HG03565 (cell line): Measurements from ENCODE around the gene ST8SIA4.

Source experiments
- ATAC-seq: cut with Tn5 transposase; IDR thresholded peaks from one replicate; pipeline ENCODE4 v1.9.1; 2021; ENCODE audit warnings: mild to moderate bottlenecking, moderate library complexity; ENCODE audit not compliant: unreplicated experiment

The ST8SIA4 gene

DNA sequence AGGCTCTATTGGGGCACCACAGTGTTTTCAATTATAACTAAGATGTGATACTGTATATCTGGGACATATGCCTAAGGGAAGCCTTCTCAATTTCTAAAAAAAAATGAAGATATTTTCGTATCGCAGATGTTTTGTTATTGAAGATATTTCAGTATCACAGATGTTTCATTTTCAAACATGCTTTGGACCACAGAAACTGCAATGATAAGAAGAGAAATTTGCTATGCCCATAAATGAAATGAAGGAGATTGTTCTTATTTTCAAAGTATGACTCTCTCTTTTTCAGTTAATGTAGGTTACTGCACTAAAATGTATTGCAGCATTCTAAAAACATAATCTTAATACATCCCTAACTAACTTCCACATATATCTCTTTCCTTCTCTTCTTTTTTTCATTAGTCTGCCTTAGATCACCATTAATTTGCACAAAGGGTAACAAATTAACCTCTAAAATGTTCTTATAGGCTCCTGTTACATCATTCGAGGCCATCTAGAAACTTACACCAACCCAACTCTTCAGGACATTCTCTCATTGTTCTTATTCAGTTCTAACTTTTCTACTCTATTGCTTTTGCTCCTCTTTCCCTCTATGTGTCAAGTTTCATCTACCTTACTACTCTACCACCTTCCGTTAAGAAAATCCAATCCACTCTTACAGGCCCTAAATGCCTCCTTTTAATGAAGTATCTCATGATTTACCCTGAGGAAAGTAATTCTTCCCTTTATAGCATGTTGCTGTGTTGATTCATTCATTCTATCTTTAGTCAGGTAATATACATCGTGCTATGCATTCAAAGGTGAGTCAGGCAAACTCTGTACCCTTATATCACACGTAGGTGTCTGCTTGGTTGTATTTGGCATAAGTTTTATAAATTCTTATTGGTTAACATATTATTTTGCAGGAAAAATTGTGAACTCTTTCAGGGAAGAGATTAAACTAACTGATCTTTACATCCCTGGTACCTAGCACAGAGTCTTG lies 70.5 kb downstream of the ST8SIA4 start:
- ATAC-seq: peak; percentile 20

DNA sequence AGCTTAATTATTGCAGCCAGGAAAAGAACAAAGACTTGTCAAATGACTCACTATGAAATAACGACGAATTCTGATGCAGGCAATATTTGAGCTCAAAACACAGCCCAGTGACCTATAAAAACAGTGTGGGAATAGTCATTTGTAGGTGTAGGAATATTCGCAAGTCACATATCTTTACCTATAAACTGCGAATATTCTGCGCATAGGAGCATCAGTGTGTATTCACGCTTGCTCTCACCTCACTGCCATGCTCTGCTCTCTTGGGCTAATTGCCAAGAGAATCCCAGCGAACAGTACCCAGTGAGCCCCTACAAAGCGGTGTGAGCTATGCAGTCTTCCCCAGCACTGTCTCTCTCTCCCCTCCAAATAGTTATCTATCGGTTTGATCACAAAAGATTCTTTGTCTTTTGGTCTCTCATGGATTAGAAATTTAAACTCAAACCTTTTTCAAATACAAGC lies 74.2 kb downstream of the ST8SIA4 start:
- ATAC-seq: no peak

DNA sequence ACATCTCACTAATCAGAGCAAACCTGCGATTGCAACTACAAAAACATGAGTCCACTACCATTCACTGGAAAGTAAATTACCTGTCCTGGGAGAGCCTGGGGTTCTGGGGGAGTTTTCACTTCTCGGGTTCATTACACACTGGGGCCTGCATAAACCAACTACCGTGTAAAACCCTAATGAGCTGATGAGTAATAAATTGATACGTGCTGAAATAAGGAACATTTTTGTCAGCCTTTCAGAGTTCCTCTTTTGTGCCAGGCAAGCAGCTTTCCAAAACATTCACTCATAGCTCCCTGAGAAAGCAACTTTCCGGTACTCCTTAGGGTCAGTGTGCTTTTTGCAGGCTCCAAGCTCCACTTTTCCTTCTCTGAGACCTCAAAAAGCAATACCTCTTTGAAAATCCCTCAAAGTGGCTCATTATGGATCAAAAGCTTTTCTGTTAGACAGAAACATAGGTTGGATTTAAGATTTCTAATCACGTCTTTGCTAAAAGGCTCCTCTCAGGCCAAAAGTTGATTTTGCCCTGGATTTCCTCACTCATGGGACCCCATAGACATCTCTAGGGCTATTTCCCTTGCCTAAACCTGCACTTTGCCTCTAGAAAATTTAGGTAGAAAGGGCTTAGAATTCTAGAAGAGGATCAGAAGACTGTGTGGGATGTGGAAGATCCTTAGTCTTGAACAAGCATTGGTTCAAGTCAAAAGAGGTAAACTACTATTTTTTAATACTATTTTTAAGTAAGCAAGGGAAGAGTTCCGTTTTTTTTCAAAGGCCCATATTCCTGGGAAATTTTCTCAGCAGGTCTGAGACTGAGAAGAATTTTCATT lies 74.8 kb downstream of the ST8SIA4 start:
- ATAC-seq: peak; percentile 61

DNA sequence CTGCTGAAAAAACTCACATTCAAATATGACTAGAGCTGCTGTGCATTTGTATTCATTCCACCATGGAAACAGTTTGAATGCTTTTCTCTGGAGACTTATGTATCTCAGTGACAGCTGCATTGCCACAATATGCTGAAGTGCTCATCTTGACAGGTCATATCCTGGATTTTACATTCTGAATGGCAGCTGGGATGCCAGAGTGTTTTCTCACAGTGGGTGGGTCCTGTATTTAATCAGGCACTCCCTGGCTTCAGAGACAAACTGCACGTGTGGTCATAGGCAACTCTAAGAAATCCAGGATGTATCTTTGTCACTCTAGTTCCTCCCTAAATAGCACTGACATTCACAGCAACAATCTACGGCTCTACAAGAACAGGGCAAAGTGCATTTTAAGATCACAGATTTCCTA lies 75.6 kb downstream of the ST8SIA4 start:
- peak; percentile 10 for ATAC-seq

DNA sequence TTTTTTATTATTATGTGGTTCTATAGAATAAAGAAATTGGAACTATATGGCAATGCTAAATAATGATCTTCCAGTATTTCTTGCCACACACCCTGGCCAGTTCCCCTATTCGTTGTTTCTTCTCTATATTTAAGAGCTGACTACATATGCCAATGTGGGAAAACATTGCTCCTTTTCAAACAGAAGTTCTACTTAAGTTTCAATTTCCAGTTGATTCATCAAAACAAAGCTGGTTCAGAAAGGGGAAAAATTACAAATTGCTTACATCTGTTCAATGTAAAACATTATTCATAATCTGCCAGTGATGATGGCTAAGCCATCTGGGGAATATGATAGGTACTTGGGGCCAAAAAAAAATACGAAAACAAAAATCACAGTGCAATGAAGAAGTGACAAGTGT lies 76.9 kb downstream of the ST8SIA4 start:
- no peak for ATAC-seq

DNA sequence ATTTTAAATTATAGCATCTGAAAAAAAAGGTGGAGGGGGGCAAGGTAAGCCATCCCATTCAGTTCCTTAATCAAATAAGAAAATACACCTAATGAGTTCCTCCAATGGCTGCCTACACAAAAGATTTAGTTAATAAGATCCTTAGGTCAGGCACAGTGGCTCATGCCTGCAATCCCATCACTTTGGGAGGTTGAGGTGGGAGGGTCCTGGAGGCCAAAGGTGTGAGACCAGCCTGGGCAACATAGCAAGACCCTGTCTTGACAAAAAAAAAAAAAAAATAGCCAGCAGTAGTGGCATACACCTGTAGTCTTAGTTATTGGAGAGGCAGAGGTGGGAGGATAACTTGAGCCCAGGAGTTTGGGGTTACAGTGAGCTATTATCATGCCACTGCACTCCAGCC lies 78.4 kb downstream of the ST8SIA4 start:
- no peak for ATAC-seq

DNA sequence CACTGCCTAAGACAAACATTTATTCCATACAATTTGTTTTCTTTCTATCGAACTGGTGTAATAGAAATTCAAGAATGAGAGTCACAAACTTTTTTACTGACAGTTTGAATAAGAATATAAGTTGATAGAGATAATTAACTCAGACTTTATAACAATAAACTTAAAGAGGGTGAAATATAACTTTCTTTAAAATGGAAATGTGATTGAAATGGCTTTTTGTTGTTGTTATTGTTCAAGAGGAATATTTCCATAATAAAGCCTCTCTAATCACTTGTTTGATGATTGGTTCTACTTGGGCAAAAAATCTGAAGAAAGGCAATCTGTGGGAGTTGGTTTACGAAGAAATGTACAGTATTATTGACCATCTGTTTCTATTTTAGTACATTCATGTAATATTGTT lies 79.3 kb downstream of the ST8SIA4 start:
- ATAC-seq: no peak

DNA sequence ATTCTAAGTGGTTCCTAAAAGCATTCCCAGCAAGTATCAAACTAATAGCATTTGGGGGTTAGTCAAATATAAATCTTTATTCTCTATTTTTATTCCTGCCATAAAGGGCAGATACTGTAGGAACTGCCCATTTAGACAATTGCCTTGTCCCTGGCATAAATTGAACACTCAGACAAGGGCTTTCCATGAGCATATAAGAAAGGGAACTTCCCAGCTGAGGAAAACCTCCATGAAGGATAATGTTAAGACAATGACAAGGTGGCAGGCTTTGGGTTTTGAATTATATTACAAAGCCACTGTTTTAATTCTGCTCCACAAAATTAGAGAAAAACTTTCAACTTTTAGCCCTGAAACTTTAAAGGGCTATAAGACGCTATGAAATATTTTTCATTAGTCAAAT lies 81.3 kb downstream of the ST8SIA4 start:
- no peak for ATAC-seq

DNA sequence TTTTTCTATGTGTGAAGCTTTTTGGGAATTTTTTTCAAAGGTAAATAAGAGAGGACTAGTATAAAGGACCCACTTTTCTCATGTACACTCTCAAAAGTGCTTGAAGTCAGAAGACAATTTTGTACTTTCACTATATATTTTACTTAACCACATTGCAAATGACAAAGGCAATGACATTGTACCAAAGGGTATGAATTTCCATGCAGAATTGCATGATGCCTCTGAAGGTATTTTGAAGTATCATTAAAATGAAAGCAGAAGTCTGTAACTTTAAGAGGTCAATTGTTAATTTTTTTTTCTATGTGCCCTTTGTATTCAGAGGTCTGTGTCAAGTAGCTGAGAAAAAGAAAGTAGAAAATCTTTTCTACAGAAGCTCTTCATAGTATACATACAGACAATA lies 84.7 kb downstream of the ST8SIA4 start:
- peak; percentile 41 for ATAC-seq

DNA sequence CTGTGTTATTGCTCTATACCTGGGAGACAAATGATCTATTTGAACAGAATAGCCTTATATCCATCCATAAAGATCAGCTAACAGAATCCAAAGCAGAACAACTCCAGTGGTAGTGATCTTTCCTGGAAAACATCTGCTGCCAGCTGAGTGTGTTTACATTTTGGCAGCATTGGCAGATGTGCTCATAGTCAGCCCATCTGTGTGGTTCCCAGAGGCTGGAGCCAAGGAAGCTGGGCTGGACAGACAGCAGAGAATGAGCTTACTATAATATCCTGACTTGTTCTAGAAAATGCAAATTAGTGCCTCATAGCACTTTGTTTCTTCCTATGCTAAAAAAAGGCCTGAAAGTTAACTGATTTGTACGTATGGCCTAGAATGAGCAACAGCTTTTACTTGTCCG lies 99.7 kb downstream of the ST8SIA4 start:
- ATAC-seq: no peak

DNA sequence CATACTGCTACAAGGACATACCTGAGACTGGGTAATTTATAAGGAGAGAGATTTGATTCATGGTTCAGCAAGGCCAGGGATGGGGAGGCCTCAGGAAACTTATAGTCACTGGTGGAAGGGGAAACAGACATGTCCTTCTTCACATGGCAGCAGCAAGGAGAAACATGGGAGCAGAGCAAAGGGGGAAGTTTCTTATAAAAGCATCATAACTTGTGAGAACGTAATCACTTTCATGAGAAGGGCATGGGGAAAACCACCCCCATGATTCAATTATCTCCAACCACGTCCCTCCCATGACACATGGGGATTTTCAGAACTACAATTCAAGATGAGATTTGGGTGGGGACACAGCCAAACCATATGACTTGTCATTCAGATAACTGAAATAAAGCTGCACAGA lies 100.9 kb downstream of the ST8SIA4 start:
- no peak for ATAC-seq

DNA sequence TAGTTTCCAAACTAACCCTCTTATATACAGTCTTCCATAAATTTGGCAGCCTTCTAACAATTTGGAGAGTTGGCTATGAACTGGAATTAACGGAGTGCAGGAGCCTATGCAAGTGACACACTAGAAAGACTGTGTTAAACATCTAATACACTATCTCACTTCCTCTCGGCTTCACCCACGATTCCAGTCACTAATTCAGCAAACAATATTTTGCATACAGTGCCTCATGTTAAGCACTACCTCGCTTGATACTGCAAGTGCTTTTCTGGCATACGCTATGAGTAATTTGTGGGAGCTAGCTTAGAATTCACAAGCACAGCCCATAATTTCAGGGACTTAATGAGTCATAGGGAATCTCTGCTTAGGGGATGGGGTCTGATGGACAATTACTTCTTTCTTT lies 102.5 kb downstream of the ST8SIA4 start:
- ATAC-seq: peak; percentile 67

DNA sequence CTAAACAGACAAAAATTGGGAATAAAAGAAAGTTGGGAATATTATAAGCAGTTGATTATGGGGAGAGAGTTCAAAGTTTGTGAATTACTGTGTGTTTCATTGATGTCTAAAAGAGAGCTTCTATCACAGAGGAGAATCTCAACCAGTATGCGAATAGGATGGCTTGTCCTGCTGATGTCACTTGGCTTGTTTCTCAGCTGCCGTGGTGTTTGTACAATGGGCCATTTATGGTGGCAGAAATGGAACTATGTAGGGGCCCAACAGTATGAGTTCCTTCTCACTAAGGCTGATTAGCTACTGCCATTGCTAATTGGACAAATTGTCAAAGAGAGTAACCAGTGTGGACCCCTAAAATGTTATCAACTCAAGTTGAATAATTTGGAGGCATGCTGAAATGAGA lies 103.9 kb downstream of the ST8SIA4 start:
- no peak for ATAC-seq

DNA sequence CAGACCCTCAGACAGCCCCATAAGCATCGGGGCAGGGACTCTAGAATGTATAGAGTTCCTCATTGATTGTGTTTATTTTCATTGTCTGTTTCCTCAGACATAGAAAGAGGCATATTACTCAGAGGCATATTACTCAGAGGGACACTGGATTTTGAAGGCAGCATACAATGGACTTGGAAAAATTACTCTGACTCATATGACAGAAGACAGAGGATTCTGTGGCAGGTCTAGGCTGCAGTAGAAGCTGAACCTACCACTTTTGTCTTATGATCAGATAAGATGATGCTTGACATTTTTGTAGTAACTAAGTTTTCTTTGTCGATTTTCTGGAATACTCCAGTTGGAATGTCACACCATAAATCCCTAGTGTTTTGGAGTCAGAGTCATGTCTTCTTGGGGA lies 105.2 kb downstream of the ST8SIA4 start:
- no peak for ATAC-seq

DNA sequence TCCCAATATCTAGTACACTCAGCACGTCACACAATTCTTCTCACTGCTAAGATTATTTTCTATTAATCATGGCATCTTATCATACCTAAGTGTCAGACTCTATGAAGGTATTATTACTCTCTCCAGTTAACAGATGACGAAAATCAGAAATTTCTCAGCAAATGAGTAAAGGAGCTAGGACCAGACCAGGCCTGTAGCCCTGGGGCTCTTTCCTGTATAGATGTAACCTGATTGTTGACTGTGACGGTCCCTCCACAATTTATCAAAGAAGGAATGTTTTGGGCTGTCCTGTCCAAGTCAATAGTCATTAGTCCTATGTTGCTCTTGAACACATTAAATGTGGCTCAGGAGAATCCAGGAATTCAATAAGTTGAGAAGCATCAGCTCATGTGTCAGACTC lies 106.2 kb downstream of the ST8SIA4 start:
- ATAC-seq: no peak

DNA sequence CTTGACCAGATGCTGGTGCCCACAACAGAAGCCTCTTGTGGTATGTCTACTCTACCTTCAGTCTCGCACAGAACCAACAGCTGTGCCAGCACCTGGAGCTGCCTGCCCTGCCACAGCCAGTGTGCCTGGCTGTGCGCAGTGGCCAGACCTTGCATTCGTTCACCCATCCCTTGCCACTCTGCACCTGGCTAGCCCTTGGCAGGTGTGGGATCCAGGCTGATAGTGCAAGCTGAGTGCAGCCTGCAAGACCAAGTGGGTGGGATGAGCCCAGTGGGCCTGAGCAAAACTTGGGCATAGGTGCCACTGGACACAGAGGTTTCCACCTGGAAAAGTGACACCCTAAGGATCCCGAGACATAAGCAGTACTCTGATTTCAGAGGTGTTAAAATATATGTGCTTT lies 108.2 kb downstream of the ST8SIA4 start:
- ATAC-seq: no peak

DNA sequence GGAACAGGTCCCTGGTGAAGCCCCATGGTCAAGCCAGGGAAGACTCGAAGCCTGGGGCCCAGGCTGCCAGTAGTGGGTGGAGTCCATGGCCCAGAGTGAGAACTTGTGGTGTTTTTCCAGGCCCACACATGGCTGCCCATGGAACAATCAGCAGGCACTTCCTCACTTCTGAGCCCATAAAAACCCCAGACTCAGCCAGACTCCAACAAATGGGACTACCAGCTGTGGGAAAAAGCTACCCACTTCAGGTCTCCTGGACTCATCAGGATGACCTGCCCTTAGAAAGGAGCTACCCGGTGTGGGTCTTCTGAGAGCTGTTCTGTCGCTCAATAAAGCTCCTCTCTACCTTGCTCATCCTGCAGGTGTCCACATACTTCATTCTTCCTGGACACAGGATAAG lies 108.9 kb downstream of the ST8SIA4 start:
- ATAC-seq: no peak

DNA sequence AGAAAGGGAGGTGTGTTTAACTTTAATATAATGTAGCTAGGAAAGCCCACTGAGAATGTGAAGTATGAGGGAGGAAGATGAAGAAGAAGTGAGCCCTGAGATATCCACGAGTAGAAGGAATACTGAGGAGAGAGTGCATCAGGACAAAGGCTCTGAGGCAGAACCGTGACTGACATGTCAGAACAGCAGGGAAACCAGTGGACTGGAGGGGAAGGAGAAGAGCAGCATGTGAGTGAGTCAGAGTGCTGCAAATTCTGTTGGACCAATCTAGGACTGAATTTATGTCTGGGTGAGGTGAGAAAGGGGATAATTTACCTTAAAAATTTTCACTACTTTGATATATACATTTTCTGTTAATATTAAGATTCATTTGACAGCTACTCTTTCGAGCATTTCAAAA lies 110.3 kb downstream of the ST8SIA4 start:
- ATAC-seq: no peak

DNA sequence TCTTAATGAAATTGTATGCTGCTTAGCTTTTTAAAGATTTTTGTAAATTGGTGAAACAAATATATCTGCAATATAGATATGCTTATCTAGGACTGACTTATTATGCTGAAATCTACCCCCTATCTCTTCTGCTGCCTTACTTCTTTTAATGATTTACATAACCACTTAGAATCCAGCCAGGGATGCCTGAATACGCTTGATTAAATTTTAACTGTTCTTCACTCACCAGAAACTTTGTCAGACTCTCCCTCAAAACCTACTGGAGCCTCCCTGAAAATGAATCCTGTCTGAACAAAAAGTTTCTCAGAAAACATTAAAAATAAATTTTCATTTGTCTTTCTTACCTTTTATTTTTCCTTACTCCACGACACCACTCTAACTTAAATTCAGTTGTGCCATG lies 111.7 kb downstream of the ST8SIA4 start:
- no peak for ATAC-seq

DNA sequence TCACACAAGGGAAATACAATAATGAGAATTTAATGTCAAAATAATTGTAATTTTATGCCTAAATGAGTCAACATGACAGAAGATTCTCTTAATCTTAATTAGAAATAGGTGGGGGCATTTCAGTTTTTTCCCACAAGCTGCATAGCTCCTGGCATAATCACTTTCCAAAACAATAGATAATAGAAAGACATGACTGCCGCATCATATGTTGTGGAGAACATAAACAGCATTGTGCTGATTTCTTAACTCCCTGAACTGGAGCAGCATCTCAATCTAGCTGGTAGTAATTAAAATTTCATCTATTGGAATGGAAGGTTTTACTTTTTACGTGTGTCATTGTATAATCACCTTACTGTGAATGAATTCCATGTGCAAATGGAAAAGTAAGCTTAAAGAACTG lies 112.1 kb downstream of the ST8SIA4 start:
- no peak for ATAC-seq

DNA sequence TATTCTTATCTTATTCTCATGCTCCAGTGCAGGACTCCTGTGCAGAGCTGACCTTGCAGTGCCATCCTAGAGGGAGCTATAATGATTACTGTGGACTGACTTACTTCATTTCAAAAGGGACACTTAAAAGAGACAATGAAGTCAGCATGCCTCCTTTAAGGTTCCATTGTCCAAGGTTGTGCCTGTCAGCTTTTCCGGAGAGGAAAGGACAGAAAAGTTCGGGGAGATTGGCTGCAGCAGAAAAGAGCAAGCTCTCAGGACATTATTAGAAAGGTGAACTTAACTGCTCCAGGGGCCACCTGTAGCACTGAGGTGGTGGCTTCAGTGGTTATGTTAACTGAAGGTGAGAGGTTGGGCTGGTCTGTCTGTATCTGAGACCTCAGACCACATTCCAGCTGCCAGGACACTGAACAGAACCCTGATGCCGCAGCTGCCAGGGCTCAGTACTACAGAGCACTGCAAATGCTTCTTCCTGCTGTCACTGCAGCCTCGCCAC lies 112.9 kb downstream of the ST8SIA4 start:
- peak; percentile 60 for ATAC-seq

DNA sequence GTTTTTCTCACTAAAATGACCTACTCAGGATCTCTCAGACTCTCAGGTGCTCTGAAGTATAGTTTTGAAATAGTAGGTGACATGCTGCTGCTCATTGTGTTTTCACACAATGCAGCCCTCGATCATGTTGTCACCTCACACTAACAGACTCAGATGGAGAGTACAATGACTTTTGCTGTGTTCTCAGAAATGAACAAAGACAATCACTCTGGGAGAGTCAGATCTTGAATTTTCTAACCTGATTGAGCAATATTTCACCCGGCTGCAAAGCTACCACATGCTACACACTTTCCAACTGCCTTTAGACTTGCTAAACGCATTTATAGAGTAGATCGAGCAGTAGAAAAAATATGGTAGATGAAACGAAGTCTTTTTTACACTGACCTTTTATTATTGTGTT lies 113.4 kb downstream of the ST8SIA4 start:
- ATAC-seq: no peak
